IMR-90 (cell line): ENCODE results near the gene PHF19.

Experiments
- BHLHE40 ChIP-seq: fragments of 150-350 bp; IDR thresholded peaks from 2 replicates; pipeline ENCODE4 v1.6.1; 2016; ENCODE audit warnings: mild to moderate bottlenecking, low read depth, low read length
- CEBPB ChIP-seq: IDR thresholded peaks from 2 replicates; pipeline ENCODE4 v1.6.1; 2012; ENCODE audit warnings: low read depth, low read length, improper control_type of control experiment
- CHD1 ChIP-seq: IDR thresholded peaks from 2 replicates; pipeline ENCODE4 v1.6.1; 2012; ENCODE audit warnings: low read depth, low read length, improper control_type of control experiment
- FOS ChIP-seq: fragments of 150-350 bp; IDR thresholded peaks from 2 replicates; pipeline ENCODE4 v1.6.1; 2016; ENCODE audit warnings: low read depth, low read length
- MAFK ChIP-seq: IDR thresholded peaks from 2 replicates; pipeline ENCODE4 v1.6.1; 2012; ENCODE audit warnings: low read depth, low read length, improper control_type of control experiment
- MAZ ChIP-seq: IDR thresholded peaks from 2 replicates; pipeline ENCODE4 v1.6.1; 2012; ENCODE audit warnings: low read depth, mild to moderate bottlenecking, low read length, improper control_type of control experiment, moderate library complexity, borderline replicate concordance
- MXI1 ChIP-seq: IDR thresholded peaks from 2 replicates; pipeline ENCODE4 v1.6.1; 2012; ENCODE audit warnings: low read depth, mild to moderate bottlenecking, low read length, moderate library complexity, borderline replicate concordance
- POLR2A ChIP-seq: IDR thresholded peaks from 2 replicates; pipeline ENCODE4 v1.6.1; 2012; ENCODE audit warnings: mild to moderate bottlenecking, low read depth, low read length
- RAD21 ChIP-seq: IDR thresholded peaks from 2 replicates; pipeline ENCODE4 v1.6.1; 2012; ENCODE audit warnings: low read length, improper control_type of control experiment
- RCOR1 ChIP-seq: IDR thresholded peaks from 2 replicates; pipeline ENCODE4 v1.6.1; 2012; ENCODE audit warnings: mild to moderate bottlenecking, low read length, improper control_type of control experiment; ENCODE audit not compliant: insufficient replicate concordance
- RFX5 ChIP-seq: IDR thresholded peaks from 2 replicates; pipeline ENCODE4 v1.8.0; 2012; ENCODE audit warnings: low read depth, mild to moderate bottlenecking, low read length, moderate library complexity
- SMC3 ChIP-seq: fragments of 150-350 bp; IDR thresholded peaks from 2 replicates; pipeline ENCODE4 v1.6.1; 2016; ENCODE audit warnings: low read depth, mild to moderate bottlenecking, antibody characterized with exemption, low read length, moderate library complexity
- TF ChIP-seq, protein P1 (sequence below): conservative IDR thresholded peaks from 2 replicates; pipeline ENCODE4 v1.5.1; 2012; ENCODE audit warnings: mild to moderate bottlenecking, low read depth, low read length, improper control_type of control experiment
- TF ChIP-seq, protein P2 (sequence below): fragments of 150-350 bp; IDR thresholded peaks from 2 replicates; pipeline ENCODE4 v1.6.1; 2017; ENCODE audit warnings: mild to moderate bottlenecking, antibody characterized with exemption, low read length, low read depth

DNA sequence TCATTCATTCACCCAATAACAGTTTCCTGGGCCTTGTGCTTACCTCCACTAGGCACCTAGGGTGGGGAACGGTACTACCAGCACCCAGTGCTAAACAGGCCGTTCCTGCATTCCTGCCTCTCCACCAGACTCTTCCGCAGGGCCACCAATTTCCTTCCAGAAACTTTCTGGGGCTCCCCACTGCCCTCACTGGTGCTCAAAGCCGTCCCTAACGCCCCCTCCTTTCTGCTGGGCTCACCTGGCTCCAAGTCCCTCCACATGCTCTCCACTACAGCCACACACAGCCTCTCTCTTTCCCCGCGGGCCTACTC, 1.4 kb downstream of the PHF19 start:
- TF ChIP-seq, protein P1, sequence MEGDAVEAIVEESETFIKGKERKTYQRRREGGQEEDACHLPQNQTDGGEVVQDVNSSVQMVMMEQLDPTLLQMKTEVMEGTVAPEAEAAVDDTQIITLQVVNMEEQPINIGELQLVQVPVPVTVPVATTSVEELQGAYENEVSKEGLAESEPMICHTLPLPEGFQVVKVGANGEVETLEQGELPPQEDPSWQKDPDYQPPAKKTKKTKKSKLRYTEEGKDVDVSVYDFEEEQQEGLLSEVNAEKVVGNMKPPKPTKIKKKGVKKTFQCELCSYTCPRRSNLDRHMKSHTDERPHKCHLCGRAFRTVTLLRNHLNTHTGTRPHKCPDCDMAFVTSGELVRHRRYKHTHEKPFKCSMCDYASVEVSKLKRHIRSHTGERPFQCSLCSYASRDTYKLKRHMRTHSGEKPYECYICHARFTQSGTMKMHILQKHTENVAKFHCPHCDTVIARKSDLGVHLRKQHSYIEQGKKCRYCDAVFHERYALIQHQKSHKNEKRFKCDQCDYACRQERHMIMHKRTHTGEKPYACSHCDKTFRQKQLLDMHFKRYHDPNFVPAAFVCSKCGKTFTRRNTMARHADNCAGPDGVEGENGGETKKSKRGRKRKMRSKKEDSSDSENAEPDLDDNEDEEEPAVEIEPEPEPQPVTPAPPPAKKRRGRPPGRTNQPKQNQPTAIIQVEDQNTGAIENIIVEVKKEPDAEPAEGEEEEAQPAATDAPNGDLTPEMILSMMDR: no peak
- TF ChIP-seq RCOR1 (no peak), RFX5 (no peak), MAZ (no peak), BHLHE40 (no peak), MAFK (no peak), SMC3 (no peak), POLR2A (no peak), CEBPB (no peak), RAD21 (no peak), FOS (no peak), MXI1 (no peak), CHD1 (no peak)
- TF ChIP-seq, protein P2, sequence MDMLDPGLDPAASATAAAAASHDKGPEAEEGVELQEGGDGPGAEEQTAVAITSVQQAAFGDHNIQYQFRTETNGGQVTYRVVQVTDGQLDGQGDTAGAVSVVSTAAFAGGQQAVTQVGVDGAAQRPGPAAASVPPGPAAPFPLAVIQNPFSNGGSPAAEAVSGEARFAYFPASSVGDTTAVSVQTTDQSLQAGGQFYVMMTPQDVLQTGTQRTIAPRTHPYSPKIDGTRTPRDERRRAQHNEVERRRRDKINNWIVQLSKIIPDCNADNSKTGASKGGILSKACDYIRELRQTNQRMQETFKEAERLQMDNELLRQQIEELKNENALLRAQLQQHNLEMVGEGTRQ: no peak
